Testis (tissue), 3 donors: Measurements from ENCODE around the gene FAM228A. TPM values are rescaled to one million over a fixed set of nuclear protein-coding genes. Genes with fewer than 3 reads are reported as not detected.

Experiments used
- DNase-seq: peaks from one replicate; pipeline ENCODE4 v3.0.0-alpha.2; 2019
- H3K27ac ChIP-seq, 2 donors: fragments of 200-600 bp; sonication (generic); one replicate each; pipeline ENCODE4 v1.5.1; 2019
- H3K27me3 ChIP-seq: fragments of 200-600 bp; sonication (generic); one replicate; pipeline ENCODE4 v1.5.1; 2019
- H3K36me3 ChIP-seq: fragments of 200-600 bp; sonication (generic); one replicate; pipeline ENCODE4 v1.5.1; 2017; ENCODE audit warnings: low read depth; ENCODE audit errors: missing control alignments
- H3K4me1 ChIP-seq: fragments of 200-600 bp; sonication (generic); one replicate; pipeline ENCODE4 v1.5.1; 2019
- H3K4me3 ChIP-seq, 2 donors: fragments of 200-600 bp; sonication (generic); one replicate each; pipeline ENCODE4 v1.5.1; 2017 to 2019
- H3K9me3 ChIP-seq: fragments of 200-600 bp; sonication (generic); one replicate; pipeline ENCODE4 v1.5.1; 2017
- POLR2A ChIP-seq: fragments of 450-650 bp; IDR thresholded peaks from one replicate; pipeline ENCODE4 v1.6.1; 2017; ENCODE audit warnings: antibody characterized with exemption, mild to moderate bottlenecking, moderate library complexity
- WGBS, 2 donors: methylation state at CpG; one replicate each; pipeline ENCODE4 v1.1.5; 2018; 5-methylcytosine and 5-hydroxymethylcytosine counted together
- intact Hi-C: fragments of 100-400 bp; cut with DNase I; formaldehyde crosslinking; loops from one replicate; pipeline ENCODE4 v1.15.1; 2023; ENCODE audit warnings: low total_unique reads
- polyA plus RNA-seq: library from polyadenylated mRNA; stranded (reverse); fragments of 350-450 nt; fragmentation: Illumina TruSeq; extraction: RNeasy Lipid Tissue Mini Kit (QIAGEN cat#74804); gene quantifications from one replicate; pipeline ENCODE4 v1.2.3, GENCODE V29; 2014; ENCODE audit warnings: low read depth, low replicate concordance; ENCODE audit not compliant: insufficient read depth
- total RNA-seq, 2 donors: library from RNA; depleted of rRNA; stranded (reverse); fragments of >200 nt; gene quantifications; one replicate each; pipeline ENCODE4 v1.2.3, GENCODE V29; 2016
- TF ChIP-seq, protein P1 (sequence below), 3 experiments: fragments of 450-650 bp in 2 of 3; fragments of 200-600 bp in 1 of 3; sonication (generic) in 1 of 3; IDR thresholded peaks; one replicate each; pipeline ENCODE4 v1.5.1; 2016 to 2019; ENCODE audit warnings: antibody characterized with exemption in 3 of 3, mild to moderate bottlenecking in 2 of 3, moderate library complexity in 1 of 3

Gene FAM228A
- total and polyA plus RNA-seq, 3 donors from 2014 or later: 29.7 to 72.4 (median 33.4) TPM

DNA sequence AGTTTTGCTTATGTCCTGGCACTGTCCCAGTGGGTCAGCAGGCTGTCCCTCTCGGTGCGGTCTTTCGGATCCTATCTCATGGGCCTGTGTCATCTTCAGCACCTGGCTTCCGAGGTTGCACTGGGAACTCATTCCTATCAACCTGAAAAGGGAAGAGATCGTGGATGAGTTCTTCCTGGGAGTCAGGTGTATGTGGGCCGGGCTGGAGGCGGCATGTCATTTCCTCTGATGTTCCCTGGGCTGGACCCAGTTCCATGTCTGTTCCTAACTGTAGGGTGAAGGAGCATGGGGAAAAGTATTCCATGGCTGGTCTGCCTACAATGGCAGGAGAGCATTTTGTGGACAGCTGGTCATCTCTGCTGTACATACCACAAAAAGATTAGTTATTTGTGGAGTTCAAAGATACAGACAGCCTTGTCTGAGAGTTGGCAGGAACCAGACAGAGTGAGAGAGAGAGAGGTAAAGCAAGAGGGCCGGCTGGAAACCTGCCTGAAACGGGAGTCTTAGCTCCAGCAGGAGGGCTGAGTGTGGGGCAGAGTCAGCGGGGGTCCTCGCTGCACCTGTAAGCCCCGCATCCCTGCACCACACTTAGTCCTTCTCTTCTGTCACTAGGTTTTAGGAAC is 25.2 kb downstream of the FAM228A start:
- TF ChIP-seq POLR2A: no peak
- TF ChIP-seq, protein P1, sequence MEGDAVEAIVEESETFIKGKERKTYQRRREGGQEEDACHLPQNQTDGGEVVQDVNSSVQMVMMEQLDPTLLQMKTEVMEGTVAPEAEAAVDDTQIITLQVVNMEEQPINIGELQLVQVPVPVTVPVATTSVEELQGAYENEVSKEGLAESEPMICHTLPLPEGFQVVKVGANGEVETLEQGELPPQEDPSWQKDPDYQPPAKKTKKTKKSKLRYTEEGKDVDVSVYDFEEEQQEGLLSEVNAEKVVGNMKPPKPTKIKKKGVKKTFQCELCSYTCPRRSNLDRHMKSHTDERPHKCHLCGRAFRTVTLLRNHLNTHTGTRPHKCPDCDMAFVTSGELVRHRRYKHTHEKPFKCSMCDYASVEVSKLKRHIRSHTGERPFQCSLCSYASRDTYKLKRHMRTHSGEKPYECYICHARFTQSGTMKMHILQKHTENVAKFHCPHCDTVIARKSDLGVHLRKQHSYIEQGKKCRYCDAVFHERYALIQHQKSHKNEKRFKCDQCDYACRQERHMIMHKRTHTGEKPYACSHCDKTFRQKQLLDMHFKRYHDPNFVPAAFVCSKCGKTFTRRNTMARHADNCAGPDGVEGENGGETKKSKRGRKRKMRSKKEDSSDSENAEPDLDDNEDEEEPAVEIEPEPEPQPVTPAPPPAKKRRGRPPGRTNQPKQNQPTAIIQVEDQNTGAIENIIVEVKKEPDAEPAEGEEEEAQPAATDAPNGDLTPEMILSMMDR (IDR thresholded peaks at IDR 0.05): no peak
- Histone ChIP-seq H3K9me3 (no peaks in the 10 kb centered on the region), H3K27ac (no peak overlapping the region), H3K4me1 (no peaks in the 10 kb centered on the region), H3K4me3 (no peak overlapping the region), H3K27me3 (no peaks in the 10 kb centered on the region), H3K36me3 (no peaks in the 10 kb centered on the region)
- WGBS, 2 donors: 76 to 83% methylated on average over 10 to 12 of the region's 12 CpGs
- intact Hi-C loops: no loop called here
- no peak for DNase-seq

DNA sequence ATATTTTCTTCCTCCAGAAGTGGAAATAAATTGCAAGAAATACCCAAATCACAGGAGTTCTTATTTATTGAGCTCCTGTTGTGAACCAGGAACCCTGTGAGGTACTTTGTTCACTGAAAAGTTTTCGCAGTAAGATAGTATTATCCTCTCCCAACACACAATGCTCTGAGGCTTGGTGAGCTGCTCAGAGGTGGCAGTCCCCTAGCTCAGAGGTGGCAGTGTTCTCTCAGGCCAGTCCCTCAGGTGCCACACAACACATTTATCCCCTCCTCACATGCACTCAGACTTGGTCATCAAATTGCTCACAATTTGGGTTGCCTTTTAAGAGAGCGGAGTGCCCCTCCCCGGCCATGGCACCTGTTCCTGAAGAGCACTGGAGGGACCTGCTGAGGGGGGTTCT is 25.9 kb downstream of the FAM228A start:
- H3K4me3 ChIP-seq: no peak overlapping the region
- intact Hi-C loops: no loop called here
- no peaks in the 10 kb centered on the region for H3K36me3 ChIP-seq
- no peaks in the 10 kb centered on the region for H3K9me3 ChIP-seq
- H3K27ac ChIP-seq: no peak overlapping the region
- WGBS, 2 donors: 89 to 98% methylated on average over 3 of the region's 3 CpGs
- no peaks in the 10 kb centered on the region for H3K27me3 ChIP-seq
- no peak for TF ChIP-seq POLR2A
- TF ChIP-seq, protein P1 (IDR thresholded peaks at IDR 0.05): no peak
- H3K4me1 ChIP-seq: no peaks in the 10 kb centered on the region
- DNase-seq: no peak

DNA sequence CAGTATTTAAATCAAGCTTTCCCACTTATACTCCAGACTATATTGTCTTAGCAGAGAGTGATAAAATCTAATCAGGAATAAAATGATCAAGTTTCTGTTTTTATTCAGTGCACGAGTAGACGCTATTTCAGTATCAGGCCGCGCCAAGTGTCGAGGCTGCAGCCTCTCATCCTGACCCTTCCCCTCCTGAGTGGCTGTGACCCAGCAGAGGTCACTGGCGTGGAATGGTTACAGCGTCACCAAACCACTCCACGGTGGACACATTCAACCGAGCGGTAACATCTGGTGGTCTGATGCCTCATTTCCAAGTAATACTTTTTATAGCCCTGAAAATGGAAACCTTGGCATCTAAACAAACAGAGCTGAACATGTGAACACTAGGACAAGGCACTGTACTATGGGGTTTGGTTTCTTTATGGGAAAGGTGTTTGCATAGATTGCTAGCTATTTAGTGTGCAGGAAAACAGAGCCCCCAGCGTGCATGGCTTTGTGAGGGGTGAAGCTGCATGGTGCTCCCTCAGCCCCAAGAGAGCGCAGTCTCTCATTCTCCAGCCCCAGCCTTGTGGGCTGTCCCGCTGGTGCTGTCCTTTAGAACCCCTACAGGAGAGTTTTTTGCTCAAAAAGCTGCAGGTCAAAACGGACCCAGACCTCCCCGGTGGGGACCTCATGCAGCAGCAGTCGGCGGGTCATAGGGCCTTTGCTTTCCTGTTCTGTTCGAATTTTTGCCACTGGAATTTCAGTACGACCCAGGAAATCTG is 28.4 kb downstream of the FAM228A start:
- H3K36me3 ChIP-seq: no peaks in the 10 kb centered on the region
- TF ChIP-seq POLR2A: no peak
- TF ChIP-seq, protein P1 (IDR thresholded peaks at IDR 0.05): no peak
- no peaks in the 10 kb centered on the region for H3K27me3 ChIP-seq
- no peak for DNase-seq
- no peak overlapping the region for H3K4me3 ChIP-seq
- intact Hi-C loops: no loop called here
- no peaks in the 10 kb centered on the region for H3K4me1 ChIP-seq
- 68 to 77% methylated on average over 19 of the region's 19 CpGs for WGBS, 2 donors
- no peak overlapping the region for H3K27ac ChIP-seq
- no peaks in the 10 kb centered on the region for H3K9me3 ChIP-seq

DNA sequence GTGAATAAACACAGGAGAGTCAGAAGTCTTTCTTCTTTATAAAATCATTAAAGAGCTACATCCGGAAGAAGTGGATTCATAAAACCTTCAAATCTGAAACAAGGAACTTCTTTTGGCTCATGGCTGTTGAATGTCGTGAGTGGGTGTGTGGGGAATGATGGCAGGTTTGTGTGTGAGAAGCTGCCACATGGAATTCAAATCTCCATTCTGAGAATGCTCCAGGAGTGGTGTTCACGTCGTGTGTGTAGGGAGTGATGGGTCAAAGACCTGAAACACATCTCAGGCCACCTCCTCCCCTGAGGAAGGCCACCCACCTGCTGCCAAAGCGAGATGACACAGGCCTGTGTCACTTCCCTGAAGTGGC is 28.9 kb downstream of the FAM228A start:
- no peaks in the 10 kb centered on the region for H3K27me3 ChIP-seq
- no peaks in the 10 kb centered on the region for H3K4me1 ChIP-seq
- TF ChIP-seq POLR2A: no peak
- TF ChIP-seq, protein P1 (IDR thresholded peaks at IDR 0.05): no peak
- intact Hi-C loops: no loop called here
- no peak overlapping the region for H3K4me3 ChIP-seq
- DNase-seq: no peak
- no peak overlapping the region for H3K27ac ChIP-seq
- 67 to 69% methylated on average over 5 of the region's 5 CpGs for WGBS, 2 donors
- no peaks in the 10 kb centered on the region for H3K36me3 ChIP-seq
- no peaks in the 10 kb centered on the region for H3K9me3 ChIP-seq
